GM12874 (cell line): ENCODE data around the gene MTUS2.

ENCODE experiments used
- TF ChIP-seq, protein P1 (sequence below): IDR thresholded peaks from 2 replicates; pipeline ENCODE4 v1.5.1; 2011; ENCODE audit warnings: low read depth, mild to moderate bottlenecking, control low read depth, low read length, moderate library complexity; ENCODE audit not compliant: insufficient read depth

The MTUS2 gene

GRCh38 chr13:28820099-28821051 lies at the start of gene MTUS2:
TSS of gene MTUS2 (plus strand) at chr13:28820339.
- TF ChIP-seq, protein P1, sequence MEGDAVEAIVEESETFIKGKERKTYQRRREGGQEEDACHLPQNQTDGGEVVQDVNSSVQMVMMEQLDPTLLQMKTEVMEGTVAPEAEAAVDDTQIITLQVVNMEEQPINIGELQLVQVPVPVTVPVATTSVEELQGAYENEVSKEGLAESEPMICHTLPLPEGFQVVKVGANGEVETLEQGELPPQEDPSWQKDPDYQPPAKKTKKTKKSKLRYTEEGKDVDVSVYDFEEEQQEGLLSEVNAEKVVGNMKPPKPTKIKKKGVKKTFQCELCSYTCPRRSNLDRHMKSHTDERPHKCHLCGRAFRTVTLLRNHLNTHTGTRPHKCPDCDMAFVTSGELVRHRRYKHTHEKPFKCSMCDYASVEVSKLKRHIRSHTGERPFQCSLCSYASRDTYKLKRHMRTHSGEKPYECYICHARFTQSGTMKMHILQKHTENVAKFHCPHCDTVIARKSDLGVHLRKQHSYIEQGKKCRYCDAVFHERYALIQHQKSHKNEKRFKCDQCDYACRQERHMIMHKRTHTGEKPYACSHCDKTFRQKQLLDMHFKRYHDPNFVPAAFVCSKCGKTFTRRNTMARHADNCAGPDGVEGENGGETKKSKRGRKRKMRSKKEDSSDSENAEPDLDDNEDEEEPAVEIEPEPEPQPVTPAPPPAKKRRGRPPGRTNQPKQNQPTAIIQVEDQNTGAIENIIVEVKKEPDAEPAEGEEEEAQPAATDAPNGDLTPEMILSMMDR, result no peak

DNA sequence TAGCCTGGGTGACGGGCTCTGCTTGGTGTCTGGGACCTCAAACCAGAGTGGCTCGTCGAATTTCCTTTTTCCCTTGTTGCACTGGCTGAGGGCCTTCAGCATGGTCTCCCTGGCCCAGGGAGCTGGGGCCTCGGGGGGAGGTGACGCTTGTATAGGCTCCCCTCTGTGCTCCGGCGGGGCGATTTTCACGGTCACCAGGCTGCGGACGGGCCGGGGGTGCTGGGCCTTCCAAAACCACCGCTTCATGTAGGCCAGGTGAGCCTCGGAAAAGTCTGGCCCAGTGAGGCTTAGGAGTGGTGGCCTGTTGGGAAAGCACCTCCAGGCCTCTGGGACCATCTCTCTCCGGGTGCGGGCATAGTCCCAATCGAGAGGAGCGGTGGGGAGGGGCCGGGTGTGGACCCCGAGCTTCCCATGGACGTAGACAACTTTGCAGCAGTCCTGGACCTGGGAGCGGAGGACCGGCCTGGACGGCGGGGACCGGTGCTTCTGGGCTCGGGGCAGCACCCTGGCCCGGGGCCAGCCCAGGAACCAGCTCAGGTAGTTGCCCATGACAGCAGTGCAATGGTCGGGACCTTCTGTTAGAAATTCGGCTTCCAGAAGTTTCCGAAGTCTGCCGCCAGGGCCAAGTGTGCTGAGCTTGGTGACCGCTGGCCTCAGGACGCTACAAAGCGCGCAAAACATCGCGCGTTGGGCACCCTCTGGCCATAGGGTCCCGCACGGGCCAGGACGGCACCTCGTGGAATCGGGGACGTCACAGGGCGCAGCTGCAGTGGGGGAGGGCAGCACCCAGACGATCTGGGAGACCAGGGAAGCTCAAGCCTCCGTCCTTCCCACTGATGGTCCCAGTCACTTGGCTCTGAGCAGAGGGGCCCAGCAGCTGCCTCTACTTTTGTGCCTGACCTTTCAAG lies 41.6 kb upstream of the MTUS2 start:
- TF ChIP-seq, protein P1, result no peak

- TF ChIP-seq, protein P1, result no peak
Measured at GRCh38 chr13:28792992-28793391, 27.1 kb upstream of the MTUS2 start.

GRCh38 chr13:28794396-28794795 lies 25.7 kb upstream of the MTUS2 start:
- TF ChIP-seq, protein P1, result no peak

- TF ChIP-seq, protein P1, result no peak
Measured at GRCh38 chr13:28796938-28797257, 23.2 kb upstream of the MTUS2 start.

DNA sequence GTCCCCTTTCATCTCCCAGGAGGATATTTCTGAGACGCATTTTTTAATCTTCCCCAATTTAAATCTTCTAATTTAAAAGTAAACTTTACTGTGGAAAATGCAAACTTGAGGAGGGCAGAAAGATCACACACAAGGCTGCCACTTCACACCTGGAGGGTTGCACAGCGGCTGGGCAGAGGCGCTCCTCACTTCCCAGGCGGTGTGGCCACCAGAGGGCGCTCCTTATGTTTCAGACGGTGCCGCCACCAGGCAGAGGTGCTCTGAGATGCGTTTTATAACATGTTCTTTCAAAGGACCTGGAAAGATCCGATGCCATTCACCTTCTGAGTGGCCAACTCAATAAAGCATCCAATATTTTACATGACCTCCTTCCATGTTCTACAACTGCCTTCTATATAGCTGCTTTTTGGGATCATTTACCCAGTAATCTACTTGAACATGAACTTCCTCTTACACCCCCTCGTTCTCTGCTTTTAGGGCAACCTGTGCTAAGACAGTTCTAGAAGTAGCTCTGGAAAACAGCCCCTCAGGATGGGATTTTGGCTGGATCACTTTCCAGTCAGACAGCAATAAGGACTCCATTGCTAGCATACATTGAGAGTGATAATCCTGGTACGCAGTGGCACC lies 14.8 kb upstream of the MTUS2 start:
- TF ChIP-seq, protein P1, result peak; percentile 33

- TF ChIP-seq, protein P1, result no peak
Measured at GRCh38 chr13:28817204-28817603, 2.9 kb upstream of the MTUS2 start.
